Right ventricle myocardium superior (tissue), 1 donor: ENCODE measurements around the gene TTC8. TPM values are rescaled to one million over a fixed set of nuclear protein-coding genes. Genes with fewer than 3 reads are reported as not detected.
"Not testable (repeated sequence)": the region's sequence is repeated elsewhere in the genome, so short reads cannot be mapped to it uniquely, and the experiment has no call there.

Experiments used
- ATAC-seq: fragments of 200-7000 bp; cut with Tn5 transposase; one replicate; pipeline ENCODE4 v1.9.1; 2020; ENCODE audit warnings: mild to moderate bottlenecking; ENCODE audit not compliant: poor library complexity
- DNase-seq: peaks from one replicate; pipeline ENCODE4 v3.0.0-alpha.2; 2020
- intact Hi-C: fragments of 100-400 bp; cut with DNase I; formaldehyde crosslinking; loops from one replicate; pipeline ENCODE4 v1.11.2; 2022
- long read RNA-seq: library from polyadenylated mRNA; unstranded; transcript quantifications from one replicate; pipeline ENCODE4 v2.0.0, GENCODE V29; 2021
- total RNA-seq: library from RNA; stranded (reverse); fragmentation: NEBNext Ultra II Directional; extraction: Animal tissue kit (Norgen Biotek cat#: 25700); gene quantifications from one replicate; pipeline ENCODE4 v1.2.1, GENCODE V29; 2021
- donor health status: DM: no; HTN: yes; CAD: no; lungs with severe emphysema.

The TTC8 gene
- total RNA-seq = 5.2 TPM
- long read RNA-seq, full-length matches to known transcripts = 10 of 12 reads
- long read RNA-seq, partial matches to known transcripts = 0 of 12 reads
- long read RNA-seq, other reads (novel, unspliced or antisense) = 2 of 12 reads

DNA sequence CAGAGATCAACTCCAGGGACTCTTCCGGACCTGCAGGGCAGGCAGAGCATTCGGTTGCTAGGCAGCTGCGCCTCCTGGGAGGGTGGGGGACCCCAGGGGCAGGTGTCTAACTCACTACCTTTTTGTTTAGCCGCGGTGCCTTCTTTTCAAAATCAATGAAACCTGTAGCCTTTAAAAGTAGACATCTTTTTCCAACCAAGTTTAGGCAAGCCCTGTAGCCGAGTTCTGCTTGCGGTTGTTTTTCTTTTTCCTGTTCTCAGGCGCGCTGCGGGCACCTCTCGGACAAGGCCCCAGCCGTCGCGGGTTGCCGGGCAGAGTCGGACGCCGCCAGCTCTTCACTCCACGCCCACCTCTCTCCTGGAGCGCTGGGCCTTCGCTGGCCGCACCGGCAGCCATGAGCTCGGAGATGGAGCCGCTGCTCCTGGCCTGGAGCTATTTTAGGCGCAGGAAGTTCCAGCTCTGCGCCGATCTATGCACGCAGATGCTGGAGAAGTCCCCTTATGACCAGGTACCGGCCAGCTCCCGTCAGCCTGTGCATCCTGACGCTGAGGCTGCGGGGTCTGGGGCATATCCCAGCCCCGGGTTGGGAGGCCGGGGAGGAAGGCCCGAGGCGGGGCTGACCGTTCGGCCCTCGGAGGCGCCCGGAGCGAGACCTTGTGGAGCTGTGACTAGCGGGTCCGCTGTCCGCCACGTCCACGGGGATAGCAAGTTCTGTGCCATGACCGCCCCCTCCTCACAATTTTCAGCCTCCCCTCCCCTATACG, at the start of gene TTC8:
TSS of gene TTC8 (plus strand) at position 338 of the 764 bp plus-strand sequence. CDS start at position 395, 57 bp downstream.
- intact Hi-C loops = no loop called here
- DNase-seq (peak; percentile 93), ATAC-seq (peak; percentile 100)

DNA sequence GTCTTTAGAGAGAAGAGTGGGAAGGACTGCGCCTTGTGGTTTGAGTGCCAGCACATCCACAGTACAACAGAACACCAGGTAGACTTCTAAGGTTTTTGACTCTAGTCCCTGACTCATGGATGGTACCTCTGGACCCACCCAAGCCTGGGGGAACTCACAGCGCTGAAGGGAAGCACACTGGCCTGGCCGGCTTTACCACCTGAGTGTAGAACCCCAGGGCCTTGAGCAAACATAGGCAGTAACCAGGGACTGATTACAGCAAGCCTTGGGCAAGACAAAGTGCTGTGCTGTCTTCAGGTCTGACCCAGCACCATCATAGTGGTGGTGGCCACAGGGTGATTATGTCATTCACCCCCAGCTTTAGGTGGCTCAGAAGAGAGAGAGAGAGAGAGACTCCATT, 48.9 kb upstream of the TTC8 start:
- DNase-seq (no peak), ATAC-seq (no peak)
- intact Hi-C loops = no loop called here

DNA sequence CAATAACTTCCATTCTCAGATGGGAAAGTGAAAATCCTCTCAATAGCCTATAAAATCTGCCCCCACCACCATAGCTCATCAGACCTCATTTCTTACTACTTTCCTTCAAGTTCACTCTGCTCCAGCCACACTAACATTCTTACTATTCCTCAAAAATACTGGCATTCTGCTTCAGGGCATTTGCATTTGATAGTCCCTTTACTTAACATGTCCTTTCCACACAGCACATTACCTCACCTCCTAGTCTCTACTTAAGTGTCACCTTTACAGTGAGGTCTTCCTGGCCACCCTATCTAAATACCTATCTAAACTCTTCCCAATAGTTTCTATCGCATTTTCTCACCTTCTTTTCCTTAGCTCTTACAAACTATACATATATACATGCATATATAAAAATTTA, 38.5 kb upstream of the TTC8 start:
- no peak for ATAC-seq
- DNase-seq = no peak
- intact Hi-C loops = no loop called here

DNA sequence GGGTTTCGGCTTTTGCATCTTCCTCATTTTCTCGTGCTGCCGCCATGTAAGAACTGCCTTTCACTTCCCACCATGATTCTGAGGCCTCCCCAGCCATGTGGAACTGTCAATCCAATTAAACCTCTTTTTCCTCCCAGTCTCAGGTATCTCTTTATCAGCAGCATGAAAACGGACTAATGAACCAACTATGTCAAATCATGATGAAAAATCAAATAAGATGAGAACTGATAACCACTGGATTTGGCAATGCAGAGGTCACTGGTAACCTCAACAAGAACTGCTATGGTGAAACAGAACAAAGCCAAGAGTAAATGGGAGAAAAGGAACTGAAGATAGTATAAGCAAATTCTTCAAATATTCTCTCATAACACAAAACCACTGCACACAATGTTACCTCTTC, 37.7 kb upstream of the TTC8 start:
- intact Hi-C loops = no loop called here
- DNase-seq (no peak), ATAC-seq (no peak)

DNA sequence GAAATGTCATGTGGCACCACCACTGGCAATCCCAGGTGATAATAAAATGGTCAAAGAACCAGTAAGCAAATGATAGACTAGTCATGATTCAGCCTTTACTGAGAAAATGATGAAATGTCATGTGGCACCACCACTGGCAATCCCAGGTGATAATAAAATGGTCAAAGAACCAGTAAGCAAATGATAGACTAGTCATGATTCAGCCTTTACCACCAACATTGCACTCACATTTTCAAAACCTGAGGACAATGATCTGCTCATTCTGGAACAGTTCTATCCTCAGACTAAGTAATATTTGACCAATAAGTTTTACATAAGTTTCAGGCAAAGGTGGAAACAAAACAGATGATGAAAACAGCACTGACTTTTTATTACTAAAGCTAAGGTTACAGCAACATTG, 34.9 kb upstream of the TTC8 start:
- ATAC-seq, DNase-seq, intact Hi-C loops: not testable (repeated sequence)

DNA sequence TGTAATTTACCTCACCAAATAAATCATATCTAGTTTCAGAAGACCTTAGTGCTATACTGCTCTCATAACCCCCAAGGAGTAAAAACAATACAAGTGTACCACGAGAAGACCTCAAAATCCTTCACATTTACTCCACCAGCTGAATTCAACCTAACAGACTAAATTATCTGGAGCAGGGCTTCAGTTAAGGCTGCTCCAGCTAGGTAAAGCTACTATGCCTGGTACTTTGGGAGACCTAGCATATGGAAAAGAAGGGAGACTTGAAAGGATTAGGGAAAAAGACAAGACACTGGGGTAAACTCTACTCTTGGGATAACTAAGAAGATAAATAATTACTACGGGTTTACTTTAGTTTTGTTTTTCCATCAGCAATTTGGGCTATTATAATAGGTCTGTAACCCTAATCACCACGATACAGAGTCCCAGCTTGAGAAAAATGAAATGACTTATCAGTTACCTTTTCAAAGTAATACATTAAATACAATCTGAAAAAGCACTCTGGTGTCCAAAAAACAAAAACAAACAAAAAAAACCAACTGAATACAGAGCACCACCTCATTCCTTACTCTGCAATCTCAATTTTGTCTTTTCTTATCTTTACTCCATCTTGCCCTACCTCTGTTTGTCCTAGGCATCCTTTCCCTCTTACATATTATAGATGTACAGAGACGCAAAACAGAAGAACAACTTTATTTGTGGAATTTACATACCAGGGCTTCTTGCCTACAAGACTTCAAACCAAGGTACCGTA, 33.8 kb upstream of the TTC8 start:
- ATAC-seq (no peak), DNase-seq (no peak)
- intact Hi-C loops = no loop called here

DNA sequence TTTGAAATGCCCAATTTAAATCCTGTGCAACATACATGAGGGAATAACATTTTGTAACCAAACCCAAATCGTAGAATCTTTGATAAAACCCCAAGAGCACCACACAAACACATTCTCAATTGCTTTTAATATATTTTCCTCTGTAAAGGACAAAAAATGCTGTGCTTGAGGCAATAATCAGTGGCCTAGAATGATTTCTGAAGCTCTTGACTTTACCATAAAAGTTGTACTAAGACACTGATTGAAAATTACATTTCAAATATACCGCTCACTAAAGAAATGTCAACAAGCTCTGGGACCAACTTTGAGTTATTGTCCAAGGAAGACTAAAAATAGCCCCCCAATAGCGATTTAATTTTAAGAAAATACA, 33.2 kb upstream of the TTC8 start:
- DNase-seq = no peak
- intact Hi-C loops = no loop called here
- ATAC-seq = no peak

DNA sequence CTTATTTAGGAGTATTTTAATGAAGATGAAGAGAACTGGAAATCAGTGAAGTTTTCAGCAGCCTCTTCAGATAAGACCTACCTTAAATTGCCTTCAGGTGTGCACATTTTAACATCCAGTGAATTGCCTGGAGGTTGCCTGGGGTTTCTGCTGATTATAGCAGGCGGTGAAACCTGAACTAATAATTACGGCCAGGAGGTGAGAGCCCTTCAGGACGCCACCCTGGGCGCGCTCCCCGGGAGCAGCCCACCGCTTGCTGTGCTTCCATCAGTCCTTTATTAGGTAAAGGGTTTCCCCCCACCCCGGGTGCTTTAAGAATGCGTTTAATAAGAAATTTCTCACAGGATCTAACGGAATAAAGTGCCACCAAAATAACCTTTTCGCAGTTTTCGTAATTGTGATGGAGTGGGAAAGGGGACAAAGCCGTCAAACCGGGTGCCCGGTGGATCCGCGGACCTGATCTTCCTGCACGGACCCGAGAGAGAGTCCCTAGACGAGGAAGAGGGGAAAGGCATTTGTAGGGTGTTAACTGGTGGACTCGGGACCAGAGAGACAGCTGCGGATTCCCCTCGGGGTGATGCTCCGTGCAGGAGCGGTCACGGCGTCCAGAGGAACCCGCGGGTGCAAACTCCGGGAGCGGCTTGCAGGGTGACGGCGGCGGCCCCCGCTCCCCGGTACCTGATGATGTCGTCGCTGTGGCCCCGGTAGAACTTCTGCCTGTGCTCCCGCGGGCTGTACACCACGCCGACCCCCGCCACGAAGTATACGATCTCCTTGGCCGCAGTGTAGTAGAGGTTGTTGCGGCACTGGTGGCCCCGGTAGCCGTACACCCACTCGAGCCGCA, 32.6 kb upstream of the TTC8 start:
- ATAC-seq = no peak

DNA sequence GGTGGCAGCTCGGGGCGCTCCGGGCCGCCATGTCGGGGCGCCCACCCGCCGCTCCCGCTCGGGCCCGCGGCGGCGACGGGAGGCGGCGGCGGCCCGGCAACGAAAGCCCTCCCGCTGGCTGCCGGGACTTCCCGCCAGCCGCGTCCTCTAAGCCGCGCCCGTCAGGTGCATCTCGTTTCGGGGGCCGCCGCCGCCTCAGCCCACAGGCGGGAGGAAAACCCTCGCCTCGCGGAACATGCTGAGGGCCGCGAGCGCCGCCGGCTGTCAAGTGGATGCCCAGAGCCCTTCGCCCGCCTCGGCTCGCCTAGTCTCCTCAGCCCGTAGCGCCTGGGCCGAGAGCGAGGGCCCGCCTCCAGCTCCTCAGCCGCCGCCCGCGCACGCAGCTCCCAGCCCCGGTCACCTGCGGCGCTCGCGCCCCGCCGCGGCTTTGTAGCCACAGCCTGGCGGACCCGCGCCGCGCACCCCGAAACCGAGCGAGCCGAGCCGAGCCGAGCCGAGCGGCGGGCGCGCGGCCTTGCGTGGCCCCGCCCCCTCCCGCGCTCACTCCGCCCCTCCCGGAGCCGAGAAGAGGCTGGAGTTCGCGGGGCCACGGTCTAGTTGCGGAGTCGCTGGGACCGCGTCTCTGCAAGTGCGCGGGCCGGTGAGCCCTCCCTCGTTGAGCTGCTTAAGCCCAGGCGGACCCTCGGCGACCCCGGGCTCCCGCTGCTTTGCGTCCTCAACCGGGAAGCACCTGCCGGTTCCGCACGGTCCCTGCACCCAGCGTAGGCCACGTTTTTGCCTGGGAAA, 31.8 kb upstream of the TTC8 start, which contains the start of gene EML5:
TSS of gene EML5 (minus strand) at position 481 of the 786 bp plus-strand sequence. CDS start at position 31, 450 bp downstream.
- peak; percentile 100 for ATAC-seq
- peak; percentile 88 for DNase-seq
- intact Hi-C loops = no loop called here

More for the DNA sequence above, 32.6 kb upstream of the TTC8 start:
- intact Hi-C loops = no loop called here
- DNase-seq = peak; percentile 44

DNA sequence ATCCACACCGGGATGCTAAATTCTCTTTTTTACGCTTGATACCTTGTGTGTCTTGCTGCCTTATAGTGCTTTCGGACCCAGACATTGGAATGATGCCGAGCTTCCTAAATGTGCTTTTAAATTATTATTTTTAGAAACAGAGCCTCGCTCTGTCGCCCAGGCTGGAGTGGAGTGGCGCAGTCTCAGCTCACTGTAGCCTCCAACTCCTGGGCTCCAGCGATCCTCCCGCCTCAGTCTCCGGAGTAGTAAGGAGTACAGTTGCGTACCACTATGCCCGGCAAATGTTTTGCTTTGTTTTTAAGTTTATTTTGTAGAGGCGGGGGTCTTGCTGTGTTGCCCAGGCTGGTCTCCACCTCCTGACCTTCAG, 31.2 kb upstream of the TTC8 start:
- intact Hi-C loops = no loop called here
- ATAC-seq (no peak), DNase-seq (no peak)

DNA sequence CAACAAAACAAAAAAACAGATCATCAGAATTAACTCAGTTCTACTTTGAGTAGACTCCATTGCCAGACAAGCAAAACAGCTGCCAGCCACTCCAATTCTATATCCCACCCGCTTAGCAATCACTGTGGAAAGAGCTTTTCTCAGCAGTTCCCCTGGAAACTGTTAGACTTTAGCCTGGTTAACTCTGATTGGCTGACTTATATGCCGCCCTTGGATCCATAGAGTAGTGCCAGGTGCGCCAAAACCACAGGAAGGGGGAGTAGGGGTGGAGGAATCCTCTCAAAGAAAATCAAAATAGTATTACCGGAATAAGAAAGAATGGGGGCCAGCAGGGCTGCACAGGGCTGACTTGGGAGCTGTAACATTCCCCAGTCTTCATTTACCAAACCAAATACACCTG, 26.3 kb upstream of the TTC8 start:
- ATAC-seq = no peak
- no peak for DNase-seq
- intact Hi-C loops = no loop called here

DNA sequence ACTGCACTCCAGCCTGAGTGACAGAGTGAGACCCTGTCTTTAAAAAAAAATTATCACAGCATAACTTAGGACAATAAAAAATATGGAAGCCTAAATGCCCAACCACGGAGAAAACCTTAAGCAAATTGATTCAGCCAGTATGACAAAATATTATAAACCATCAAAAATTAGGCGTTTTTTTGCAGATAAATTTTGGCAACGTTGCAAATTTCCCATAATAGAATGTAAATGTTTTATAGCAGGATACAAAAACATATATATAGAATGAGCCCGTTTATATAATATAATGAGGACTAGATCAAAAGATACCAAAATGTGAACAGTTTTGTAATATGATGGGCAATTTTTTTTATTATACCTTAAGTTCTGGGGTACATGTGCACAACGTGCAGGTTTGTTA, 24.9 kb upstream of the TTC8 start:
- ATAC-seq (no peak), DNase-seq (no peak)
- intact Hi-C loops = no loop called here

DNA sequence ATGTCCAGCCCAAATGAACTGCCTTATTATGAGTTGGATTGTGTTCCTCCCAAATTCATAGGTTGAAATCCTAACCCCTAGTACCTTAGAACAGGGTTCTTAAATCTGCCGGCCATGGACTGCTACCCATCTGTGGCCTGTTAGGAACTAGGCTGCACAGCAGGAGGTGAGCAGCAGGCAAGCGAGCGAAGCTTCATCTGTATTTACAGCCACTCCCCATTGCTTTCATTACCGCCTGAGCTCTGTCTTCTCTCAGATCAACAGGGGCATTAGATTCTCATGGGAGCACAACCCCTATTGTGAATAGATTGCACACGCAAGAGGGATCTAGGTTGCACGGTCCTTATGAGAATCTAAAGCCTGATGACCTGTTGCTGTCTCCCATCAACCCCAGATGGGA, 21.9 kb upstream of the TTC8 start:
- intact Hi-C loops = no loop called here
- DNase-seq = no peak
- ATAC-seq = no peak

DNA sequence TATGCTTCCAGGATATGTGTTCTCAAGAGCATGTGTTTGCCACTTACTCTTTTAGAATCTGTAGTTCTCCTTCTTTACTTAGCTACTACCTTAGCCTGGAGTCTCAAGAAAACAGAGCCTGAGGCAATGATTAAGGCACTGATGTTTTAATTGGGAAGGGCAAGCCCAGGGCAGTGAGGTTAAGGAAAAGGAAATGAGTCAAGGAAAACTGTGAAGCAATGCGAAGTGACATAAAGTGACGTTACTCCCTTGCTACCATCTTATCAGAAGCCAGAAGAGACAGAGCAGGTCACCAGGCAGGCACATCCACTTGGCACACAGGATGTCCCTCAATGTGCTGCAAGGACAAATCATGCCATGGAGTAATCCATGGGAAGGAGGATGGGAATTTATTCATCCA, 20.4 kb upstream of the TTC8 start:
- intact Hi-C loops = no loop called here
- no peak for DNase-seq
- ATAC-seq = no peak

DNA sequence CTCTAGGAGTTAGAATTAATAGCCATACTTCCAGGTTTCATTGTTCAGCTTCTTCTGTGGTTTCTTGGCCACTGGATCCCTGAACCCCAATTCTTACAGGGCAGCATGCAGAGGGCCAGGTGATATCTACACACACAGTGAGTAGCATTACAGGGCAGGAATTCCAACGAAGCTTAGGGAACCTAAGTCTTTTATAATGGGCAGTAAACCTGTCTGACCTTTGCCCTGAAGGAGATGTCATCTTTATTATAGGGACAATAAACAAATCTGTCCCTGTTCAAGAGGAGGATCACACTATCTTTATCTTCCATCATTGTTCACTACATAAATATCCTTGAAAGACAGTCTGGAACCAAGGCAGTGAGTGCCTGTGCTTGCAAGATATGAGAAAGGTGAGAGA, 20.0 kb upstream of the TTC8 start:
- intact Hi-C loops = no loop called here
- DNase-seq = no peak
- ATAC-seq = no peak

DNA sequence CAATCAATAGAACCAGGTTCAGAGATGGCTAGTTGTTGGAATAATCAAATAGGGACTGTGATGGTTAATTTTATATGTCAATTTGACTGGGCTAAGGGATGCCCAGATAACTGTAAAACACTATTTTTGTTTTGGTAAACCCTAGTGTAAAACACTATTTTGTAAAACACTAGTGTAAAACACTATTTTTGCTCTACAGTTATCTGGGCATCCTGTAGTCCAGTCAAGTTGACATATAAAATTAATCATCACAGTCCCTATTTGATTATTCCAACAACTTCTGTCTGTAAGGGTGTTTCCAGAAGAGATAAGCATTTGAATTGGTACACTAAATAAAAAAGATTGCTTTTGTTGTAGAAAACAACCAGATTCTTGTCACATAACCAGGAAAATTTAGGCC, 16.1 kb upstream of the TTC8 start:
- DNase-seq (no peak), ATAC-seq (no peak)
- intact Hi-C loops = no loop called here

DNA sequence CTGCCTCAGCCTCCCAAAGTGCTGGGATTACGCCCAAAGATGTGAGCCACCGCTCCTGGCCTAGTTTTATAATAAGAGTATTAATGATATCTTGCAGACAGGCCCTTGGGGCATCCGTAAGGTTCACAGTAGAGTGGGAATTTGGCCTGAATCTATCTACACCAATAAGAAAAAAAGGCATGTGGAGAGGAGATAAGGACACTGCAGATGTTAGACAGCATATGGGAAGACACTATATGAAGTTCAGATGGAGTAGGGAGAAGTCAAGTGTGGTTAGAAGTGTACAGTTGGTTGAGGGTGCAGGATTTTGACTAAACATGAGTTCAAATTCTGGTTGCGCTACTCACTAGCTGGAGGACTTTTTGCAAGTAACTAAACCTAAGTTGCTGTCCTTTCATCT, 8.5 kb upstream of the TTC8 start:
- DNase-seq (no peak), ATAC-seq (no peak)
- intact Hi-C loops = no loop called here

DNA sequence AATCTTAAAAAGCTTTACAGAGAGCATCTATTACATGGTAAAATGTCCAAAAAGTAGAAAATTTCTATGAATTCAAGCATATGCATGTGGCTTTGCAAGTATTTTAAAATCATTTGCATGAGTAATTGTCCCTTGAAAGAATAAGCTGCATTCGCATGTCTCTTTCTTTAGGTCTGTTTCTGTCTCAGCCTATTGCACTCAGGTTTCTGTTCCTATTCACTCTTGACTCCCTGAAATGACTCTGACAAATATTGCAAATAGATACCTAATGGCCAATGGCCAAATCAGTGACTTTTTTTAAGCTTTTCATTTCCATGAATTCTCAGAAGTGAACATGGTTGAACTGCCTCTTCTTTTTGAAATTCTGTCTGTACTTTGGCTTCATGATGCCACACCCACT, 6.4 kb upstream of the TTC8 start:
- ATAC-seq (no peak), DNase-seq (no peak)
- intact Hi-C loops = no loop called here
